Epidermal melanocyte (primary cell): ENCODE data around the gene TBC1D3I.
"Not testable (repeated sequence)": the region's sequence is repeated elsewhere in the genome, so short reads cannot be mapped to it uniquely, and the experiment has no call there.

ENCODE experiments used
- DNase-seq: peaks from one replicate; pipeline ENCODE4 v3.0.0; 2011; ENCODE audit warnings: low spot score; ENCODE audit not compliant: insufficient read length

The TBC1D3I gene

GRCh38 chr17:36206486-36206821 lies 57.9 kb downstream of the TBC1D3I start:
- DNase-seq, result not testable (repeated sequence)

- DNase-seq, result no peak
These were observed 58.5 kb downstream of the TBC1D3I start for GRCh38 chr17:36205637-36206485.

- DNase-seq, result no peak
These were observed 59.5 kb downstream of the TBC1D3I start for GRCh38 chr17:36204724-36205500.
